ENCODE measurements around the gene PLEK2. TPM values are rescaled to one million over a fixed set of nuclear protein-coding genes. Genes with fewer than 3 reads are reported as not detected.

PLEK2 gene
- polyA plus RNA-seq, 2 of the 4 experiments (the other 2 are of a cell fraction): 14.6 to 14.7 TPM

DNA sequence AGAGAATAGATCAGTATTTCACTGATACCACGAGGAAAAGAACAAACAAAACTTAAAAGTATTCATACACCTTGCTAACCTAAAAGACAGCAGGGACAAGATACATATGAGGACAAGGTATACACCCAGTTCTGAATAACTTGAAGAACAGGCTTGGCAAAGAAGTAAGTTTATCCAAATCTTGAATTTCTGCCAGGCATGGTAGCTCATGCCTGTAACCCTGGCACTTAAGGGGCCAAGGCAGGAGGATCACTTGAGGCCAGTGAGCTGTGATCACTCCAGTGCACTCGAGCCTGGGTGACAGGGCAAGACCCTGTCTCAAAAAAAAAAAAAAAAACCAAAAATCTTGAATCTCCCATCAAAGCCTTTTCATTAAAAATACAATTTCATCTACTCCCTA is 26.8 kb downstream of the PLEK2 start:
- no peak for FAIRE-seq
- Histone ChIP-seq H3K4me3 (no peak overlapping the region), H3K4me2 (no peak overlapping the region), H3K27ac (no peak overlapping the region), H3K4me1 (no peaks in the 10 kb centered on the region), H3K9me3 (no peaks in the 10 kb centered on the region)
- 81% methylated on average over 2 of the region's 2 CpGs for WGBS (ENCODE audit: missing lambda C conversion rate)
- ATAC-seq: no peak
- no peak for DNase-seq (ENCODE audit: low read depth in 1 of 2, low spot score in 1 of 2)
- ChIA-PET CTCF (interaction anchor here (0.6 to 2.4 kb wide), 4 partner anchors 25 to 186 kb away, joined by 3 to 9 read pairs (median 4); partner anchors contain the start of genes ATP6V1D and EIF2S1), POLR2A (interaction anchor here (0.7 kb wide), 1 partner anchor 250 kb away, joined by 4 read pairs; no protein-coding TSS in a partner anchor)
- no peak for TF ChIP-seq ZNF302 (CRISPR knock-in tag; IDR thresholded peaks at IDR 0.05)
- TF ChIP-seq SREBF2 (IDR thresholded peaks at IDR 0.05): no peak
- no peak for TF ChIP-seq RARB (CRISPR knock-in tag; IDR thresholded peaks at IDR 0.05)
- no peak for TF ChIP-seq MAFK (IDR thresholded peaks at IDR 0.05; ENCODE audit: partially characterized antibody)
- TF ChIP-seq, protein P1, sequence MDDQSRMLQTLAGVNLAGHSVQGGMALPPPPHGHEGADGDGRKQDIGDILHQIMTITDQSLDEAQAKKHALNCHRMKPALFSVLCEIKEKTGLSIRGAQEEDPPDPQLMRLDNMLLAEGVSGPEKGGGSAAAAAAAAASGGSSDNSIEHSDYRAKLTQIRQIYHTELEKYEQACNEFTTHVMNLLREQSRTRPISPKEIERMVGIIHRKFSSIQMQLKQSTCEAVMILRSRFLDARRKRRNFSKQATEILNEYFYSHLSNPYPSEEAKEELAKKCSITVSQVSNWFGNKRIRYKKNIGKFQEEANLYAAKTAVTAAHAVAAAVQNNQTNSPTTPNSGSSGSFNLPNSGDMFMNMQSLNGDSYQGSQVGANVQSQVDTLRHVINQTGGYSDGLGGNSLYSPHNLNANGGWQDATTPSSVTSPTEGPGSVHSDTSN (IDR thresholded peaks at IDR 0.05): no peak
- TF ChIP-seq FOSL2 (IDR thresholded peaks at IDR 0.05): no peak
- TF ChIP-seq FOSL2 (CRISPR knock-in tag; IDR thresholded peaks at IDR 0.05): no peak
- TF ChIP-seq SMC3 (IDR thresholded peaks at IDR 0.05): no peak
- TF ChIP-seq MYC (IDR thresholded peaks at IDR 0.05; ENCODE audit: borderline replicate concordance, low read length): no peak
- no peak for TF ChIP-seq CHD4 (IDR thresholded peaks at IDR 0.05; ENCODE audit: borderline replicate concordance)
- no peak for TF ChIP-seq CEBPB (IDR thresholded peaks at IDR 0.05)
- no peak for TF ChIP-seq HDAC2 (IDR thresholded peaks at IDR 0.05)
- TF ChIP-seq RAD21 (conservative IDR thresholded peaks at IDR 0.05 in 1 of 2, IDR thresholded peaks at IDR 0.05 in 1 of 2): no peak
- no peak for TF ChIP-seq ESRRA (IDR thresholded peaks at IDR 0.05; ENCODE audit: borderline replicate concordance, low read length)
- TF ChIP-seq CHD2 (IDR thresholded peaks at IDR 0.05; ENCODE audit: low read length, partially characterized antibody): no peak

DNA sequence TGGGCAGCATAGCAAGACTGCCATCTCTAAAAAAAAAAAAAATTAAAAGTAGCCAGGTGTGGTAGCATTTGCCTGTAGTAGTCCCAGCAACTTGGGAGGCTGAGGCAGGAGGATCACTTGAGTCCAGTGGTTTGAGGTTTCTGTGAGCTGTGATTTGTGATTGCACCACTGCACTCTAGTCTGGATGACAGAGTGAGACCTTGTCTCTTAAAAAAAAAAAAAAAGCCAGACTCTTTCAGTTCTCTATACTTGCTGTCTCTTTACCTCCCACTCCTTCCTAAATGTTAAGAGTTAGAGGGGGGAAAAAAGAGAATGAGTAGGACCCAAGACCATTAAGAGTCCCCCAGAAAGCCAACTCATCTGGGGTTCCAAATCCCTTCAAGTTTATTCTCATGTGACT is 34.0 kb downstream of the PLEK2 start:
- ChIA-PET CTCF (interaction anchor here (0.5 to 1.5 kb wide), 3 partner anchors 19 to 281 kb away, joined by 3 to 6 read pairs (median 5); partner anchors contain the start of gene ATP6V1D), POLR2A (no interaction called here)
- Histone ChIP-seq H3K4me2 (no peak overlapping the region), H3K9me3 (no peaks in the 10 kb centered on the region), H3K27ac (no peak overlapping the region), H3K4me1 (no peaks in the 10 kb centered on the region), H3K4me3 (no peak overlapping the region)
- no peak for FAIRE-seq
- DNase-seq (ENCODE audit: low read depth in 1 of 2, low spot score in 1 of 2): no peak
- TF ChIP-seq NPAS2 (CRISPR knock-in tag; IDR thresholded peaks at IDR 0.05; ENCODE audit: borderline replicate concordance) (no peak), NFE2L2 (conservative IDR thresholded peaks at IDR 0.05; ENCODE audit: low read length) (no peak), TP53 (CRISPR knock-in tag; IDR thresholded peaks at IDR 0.05) (no peak), SREBF2 (IDR thresholded peaks at IDR 0.05) (no peak), ZSCAN20 (CRISPR knock-in tag; IDR thresholded peaks at IDR 0.05) (no peak), EHMT2 (IDR thresholded peaks at IDR 0.05; ENCODE audit: low read depth) (no peak), EP300 (IDR thresholded peaks at IDR 0.05) (no peak), GATA3 (IDR thresholded peaks at IDR 0.05; ENCODE audit: borderline replicate concordance) (no peak), CEBPB (IDR thresholded peaks at IDR 0.05) (no peak), ESRRA (IDR thresholded peaks at IDR 0.05; ENCODE audit: borderline replicate concordance, low read length) (no peak), MYC (IDR thresholded peaks at IDR 0.05; ENCODE audit: borderline replicate concordance, low read length) (no peak)
- TF ChIP-seq, protein P2, sequence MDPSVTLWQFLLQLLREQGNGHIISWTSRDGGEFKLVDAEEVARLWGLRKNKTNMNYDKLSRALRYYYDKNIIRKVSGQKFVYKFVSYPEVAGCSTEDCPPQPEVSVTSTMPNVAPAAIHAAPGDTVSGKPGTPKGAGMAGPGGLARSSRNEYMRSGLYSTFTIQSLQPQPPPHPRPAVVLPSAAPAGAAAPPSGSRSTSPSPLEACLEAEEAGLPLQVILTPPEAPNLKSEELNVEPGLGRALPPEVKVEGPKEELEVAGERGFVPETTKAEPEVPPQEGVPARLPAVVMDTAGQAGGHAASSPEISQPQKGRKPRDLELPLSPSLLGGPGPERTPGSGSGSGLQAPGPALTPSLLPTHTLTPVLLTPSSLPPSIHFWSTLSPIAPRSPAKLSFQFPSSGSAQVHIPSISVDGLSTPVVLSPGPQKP (IDR thresholded peaks at IDR 0.05; ENCODE audit: low read depth, low read length): no peak
- no peak for ATAC-seq

DNA sequence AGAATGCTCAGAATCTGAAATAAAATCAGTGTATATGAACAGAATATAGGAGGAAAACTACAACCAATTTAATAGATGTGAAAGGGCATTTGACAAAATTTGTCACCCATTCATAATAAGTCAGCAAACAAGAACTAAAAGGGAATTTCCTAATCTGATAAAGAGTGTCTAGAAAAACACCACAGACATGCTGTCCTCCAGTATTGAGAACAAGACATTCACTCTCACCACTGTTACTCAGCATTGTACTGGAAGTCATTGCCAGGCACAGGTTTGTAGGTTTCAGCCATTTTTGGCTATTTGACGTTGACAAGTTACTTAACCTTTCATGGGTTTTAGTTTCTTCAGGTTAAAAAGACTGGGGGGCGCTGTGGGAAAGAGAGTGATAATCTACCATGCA is 38.6 kb downstream of the PLEK2 start:
- Histone ChIP-seq H3K4me1 (0 out of 3 replicates have a peak, but pooled peaks cover 5% of the 10 kb centered on the region), H3K4me3 (no peak overlapping the region), H3K4me2 (no peak overlapping the region), H3K9me3 (no peaks in the 10 kb centered on the region), H3K27ac (no peak overlapping the region)
- no peak for ATAC-seq
- 80% methylated on average over 2 of the region's 2 CpGs for WGBS (ENCODE audit: missing lambda C conversion rate)
- POLR2A ChIA-PET: no interaction called here
- DNase-seq (ENCODE audit: low read depth in 1 of 2, low spot score in 1 of 2): no peak
- FAIRE-seq: no peak
- TF ChIP-seq CHD4 (IDR thresholded peaks at IDR 0.05; ENCODE audit: borderline replicate concordance) (no peak), CBX2 (IDR thresholded peaks at IDR 0.05; ENCODE audit: borderline replicate concordance, low read depth) (no peak), POLR2AphosphoS2 (conservative IDR thresholded peaks at IDR 0.05; ENCODE audit: low read length) (no peak), MAZ (IDR thresholded peaks at IDR 0.05; ENCODE audit: borderline replicate concordance, low read depth, low read length) (no peak), MAFK (IDR thresholded peaks at IDR 0.05; ENCODE audit: partially characterized antibody) (no peak), NPAS2 (CRISPR knock-in tag; IDR thresholded peaks at IDR 0.05; ENCODE audit: borderline replicate concordance) (no peak), CHD2 (IDR thresholded peaks at IDR 0.05; ENCODE audit: low read length, partially characterized antibody) (no peak), RCOR1 (IDR thresholded peaks at IDR 0.05; ENCODE audit: low read depth, low read length) (no peak), PHF8 (IDR thresholded peaks at IDR 0.05; ENCODE audit: borderline replicate concordance, low read depth) (no peak), RARB (CRISPR knock-in tag; IDR thresholded peaks at IDR 0.05) (no peak)
- TF ChIP-seq, protein P3, sequence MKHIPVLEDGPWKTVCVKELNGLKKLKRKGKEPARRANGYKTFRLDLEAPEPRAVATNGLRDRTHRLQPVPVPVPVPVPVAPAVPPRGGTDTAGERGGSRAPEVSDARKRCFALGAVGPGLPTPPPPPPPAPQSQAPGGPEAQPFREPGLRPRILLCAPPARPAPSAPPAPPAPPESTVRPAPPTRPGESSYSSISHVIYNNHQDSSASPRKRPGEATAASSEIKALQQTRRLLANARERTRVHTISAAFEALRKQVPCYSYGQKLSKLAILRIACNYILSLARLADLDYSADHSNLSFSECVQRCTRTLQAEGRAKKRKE (CRISPR knock-in tag; IDR thresholded peaks at IDR 0.05; ENCODE audit: low read depth): no peak
- TF ChIP-seq, protein P4, sequence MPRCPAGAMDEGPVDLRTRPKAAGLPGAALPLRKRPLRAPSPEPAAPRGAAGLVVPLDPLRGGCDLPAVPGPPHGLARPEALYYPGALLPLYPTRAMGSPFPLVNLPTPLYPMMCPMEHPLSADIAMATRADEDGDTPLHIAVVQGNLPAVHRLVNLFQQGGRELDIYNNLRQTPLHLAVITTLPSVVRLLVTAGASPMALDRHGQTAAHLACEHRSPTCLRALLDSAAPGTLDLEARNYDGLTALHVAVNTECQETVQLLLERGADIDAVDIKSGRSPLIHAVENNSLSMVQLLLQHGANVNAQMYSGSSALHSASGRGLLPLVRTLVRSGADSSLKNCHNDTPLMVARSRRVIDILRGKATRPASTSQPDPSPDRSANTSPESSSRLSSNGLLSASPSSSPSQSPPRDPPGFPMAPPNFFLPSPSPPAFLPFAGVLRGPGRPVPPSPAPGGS (IDR thresholded peaks at IDR 0.05): no peak
- CTCF ChIA-PET: no interaction called here
